Measurements from ENCODE around the gene KRTAP21-3. TPM values are rescaled to one million over a fixed set of nuclear protein-coding genes. Genes with fewer than 3 reads are reported as not detected.

Gene KRTAP21-3
- not detected for total RNA-seq (2021; ENCODE audit: unreplicated experiment)
- not detected in 2 replicates for polyA plus RNA-seq (2012)
- Bru-seq, nascent RNA = not detected
- BruChase-seq, experiment 1, labeled RNA remaining after a 6-hour chase = not detected
- BruChase-seq, experiment 2, labeled RNA remaining after a 2-hour chase = not detected
- long read RNA-seq = 0 reads

GRCh38 chr21:30718239-30718909 lies at the start of gene KRTAP21-3:
KRTAP21-3 (minus strand) TSS chr21:30718777; CDS start chr21:30718759, 18 bp downstream.
- no peak within 1 kb of the TSS for H3K4me2 ChIP-seq (ENCODE audit: low read length)
- H3K27ac ChIP-seq (ENCODE audit: low read depth, low read length) = no peak within 1 kb of the TSS; the same call in 1 of the 2 replicates
- no peaks in the 10 kb centered on the region for H3K79me2 ChIP-seq (ENCODE audit: insufficient read depth, low read length)
- no peak within 1 kb of the TSS for H3K9ac ChIP-seq (ENCODE audit: low read length)
- no TSS peak for BruUV-seq (replicated peaks)
- no peaks in the 10 kb centered on the region for H3K36me3 ChIP-seq (ENCODE audit: control insufficient read depth in 1 of 2, insufficient read depth in 2 of 2, low read length in 2 of 2)
- no peak for ATAC-seq
- DNase-seq (ENCODE audit: low read depth, low spot score) = peak; percentile 18
- RAD21 ChIA-PET (ENCODE audit: low non-redundant PET in 1 of 2, low total read pairs in 2 of 2, uncharacterized antibody in 2 of 2, unreplicated experiment in 2 of 2) = no interaction called here
- no peak for TF ChIP-seq MAX (IDR thresholded peaks at IDR 0.05)
- TF ChIP-seq POLR2A (IDR thresholded peaks at IDR 0.05; ENCODE audit: borderline replicate concordance, extremely low read depth, insufficient read depth, insufficient read length) = no peak
- no peak for TF ChIP-seq ATF3 (IDR thresholded peaks at IDR 0.05)
- peak; percentile 80 for TF ChIP-seq TCF7L2 (IDR thresholded peaks at IDR 0.05; ENCODE audit: borderline replicate concordance, extremely low read depth, insufficient read depth, insufficient read length)
- no peak for TF ChIP-seq ZFX (IDR thresholded peaks at IDR 0.05)
- TF ChIP-seq CTCF (IDR thresholded peaks at IDR 0.05 in 2 of 3, conservative IDR thresholded peaks at IDR 0.05 in 1 of 3; ENCODE audit: borderline replicate concordance in 1 of 3, insufficient read depth in 1 of 3, low read depth in 2 of 3, low read length in 2 of 3) = no peak
- TF ChIP-seq CBX3 (IDR thresholded peaks at IDR 0.05; ENCODE audit: low read depth) = no peak
- TF ChIP-seq CEBPB (IDR thresholded peaks at IDR 0.05; ENCODE audit: low read depth) = no peak
- TF ChIP-seq SP1 (IDR thresholded peaks at IDR 0.05; ENCODE audit: low read depth) = no peak
- no peak for TF ChIP-seq SIN3A (IDR thresholded peaks at IDR 0.05; ENCODE audit: low read depth)
- TF ChIP-seq REST (IDR thresholded peaks at IDR 0.05; ENCODE audit: low read depth) = no peak
- no peak for TF ChIP-seq SRF (IDR thresholded peaks at IDR 0.05; ENCODE audit: low read depth)
- TF ChIP-seq RAD21 (IDR thresholded peaks at IDR 0.05; ENCODE audit: low read depth) = no peak
- TF ChIP-seq YY1 (IDR thresholded peaks at IDR 0.05; ENCODE audit: extremely low read depth, insufficient replicate concordance, low read depth, low read length) = no peak
- peak; percentile 35; the same call in 1 of the 2 replicates for TF ChIP-seq JUND (IDR thresholded peaks at IDR 0.05)
- no peak for TF ChIP-seq POLR2AphosphoS5 (IDR thresholded peaks at IDR 0.05; ENCODE audit: low read depth, low read length)
- peak; percentile 54; the same call in 1 of the 2 replicates for TF ChIP-seq FOSL1 (IDR thresholded peaks at IDR 0.05; ENCODE audit: low read depth)
- no peak for TF ChIP-seq ELF1 (IDR thresholded peaks at IDR 0.05; ENCODE audit: borderline replicate concordance, low read depth)
- no peak for TF ChIP-seq EZH2phosphoT487 (IDR thresholded peaks at IDR 0.05; ENCODE audit: borderline replicate concordance)
- no peaks in the 10 kb centered on the region for H4K20me1 ChIP-seq (ENCODE audit: insufficient read depth)
- CTCF ChIA-PET = no interaction called here
- no peaks in the 10 kb centered on the region for H3K4me1 ChIP-seq (ENCODE audit: control insufficient read depth in 1 of 2, insufficient read depth in 2 of 2, low read length in 2 of 2)
- H3K9me2 ChIP-seq (ENCODE audit: insufficient read depth) = no peaks in the 10 kb centered on the region
- POLR2A ChIA-PET = no interaction called here
- H3K27me3 ChIP-seq (ENCODE audit: insufficient read depth, low read length) = no peaks in the 10 kb centered on the region
- peaks cover 0 to 4% of the 10 kb centered on the region in 2 experiments; a peak in 2 of 4 replicates for H3K9me3 ChIP-seq (ENCODE audit: control insufficient read depth in 1 of 2, insufficient read depth in 1 of 2, low read depth in 1 of 2, low read length in 2 of 2)
- H3K4me3 ChIP-seq (replicated peaks in 1 of 2; ENCODE audit: low read depth in 1 of 2, low read length in 2 of 2) = no peak within 1 kb of the TSS
- no peak within 1 kb of the TSS for H2AFZ ChIP-seq (ENCODE audit: low read depth, low read length, poor library complexity, severe bottlenecking)
- intact Hi-C loops (cut with micrococcal nuclease) = no loop called here

All from HCT116 (cell line).